B cell (primary cell): ENCODE measurements around the gene DYRK3.

Experiments used
- CTCF ChIP-seq: fragments of 200-600 bp; IDR thresholded peaks from one replicate; pipeline ENCODE4 v1.8.0; 2022; ENCODE audit warnings: antibody characterized with exemption, mild to moderate bottlenecking
- EZH2 ChIP-seq: IDR thresholded peaks from 2 replicates; pipeline ENCODE4 v1.6.1; 2012; ENCODE audit warnings: borderline replicate concordance, low read depth, mild to moderate bottlenecking, moderate library complexity, low read length; ENCODE audit not compliant: insufficient read depth, poor library complexity, severe bottlenecking

GRCh38 chr1:206606867-206607266 is 28.5 kb upstream of the DYRK3 start:
- TF ChIP-seq CTCF (peak; percentile 43), EZH2 (no peak)
